Frontal cortex (tissue), 4 donors: ENCODE results near the gene RPL32. TPM values are rescaled to one million over a fixed set of nuclear protein-coding genes. Genes with fewer than 3 reads are reported as not detected.

Experiments
- DNase-seq, 2 donors: peaks; one replicate each; pipeline ENCODE4 v3.0.0; 2012; ENCODE audit warnings: low spot score in 2 of 2
- FAIRE-seq: peaks from 2 replicates; lab custom pipeline; 2012; peaks lifted over from hg19 to GRCh38; lab: Jason Lieb, UNC
- total RNA-seq: library from RNA; depleted of rRNA; stranded (reverse); fragments of >200 nt; gene quantifications from one replicate; pipeline ENCODE4 v1.2.3, GENCODE V29; 2014
- donor health status: control.
- donor health status: control.
- donor health status: control.

RPL32 gene
- total RNA-seq, 1 donor from 2014 or later, result 967 TPM

GRCh38 chr3:12835052-12835665 lies 6.2 kb downstream of the RPL32 start:
- FAIRE-seq (no peak), DNase-seq (no peak)

- DNase-seq, result no peak
- no peak for FAIRE-seq
Measured at GRCh38 chr3:12833222-12834161, 7.9 kb downstream of the RPL32 start.

GRCh38 chr3:12832350-12833221 lies 8.8 kb downstream of the RPL32 start:
- FAIRE-seq, result no peak
- no peak for DNase-seq

- FAIRE-seq, result no peak
Measured at GRCh38 chr3:12831301-12831866, 10.0 kb downstream of the RPL32 start.

GRCh38 chr3:12830785-12831156 lies 10.6 kb downstream of the RPL32 start:
- FAIRE-seq (no peak), DNase-seq (no peak)

More at GRCh38 chr3:12831301-12831866, 10.0 kb downstream of the RPL32 start:
- DNase-seq, result no peak

GRCh38 chr3:12829886-12830784 lies 11.2 kb downstream of the RPL32 start:
- no peak for FAIRE-seq
- no peak for DNase-seq

- no peak for DNase-seq
- FAIRE-seq, result no peak
Measured at GRCh38 chr3:12829404-12829803, 12.0 kb downstream of the RPL32 start.

GRCh38 chr3:12828751-12829150 lies 12.6 kb downstream of the RPL32 start:
- DNase-seq (no peak), FAIRE-seq (no peak)

GRCh38 chr3:12825156-12825555 lies 16.2 kb downstream of the RPL32 start:
- no peak for DNase-seq
- FAIRE-seq, result no peak

- DNase-seq, result no peak
- no peak for FAIRE-seq
Measured at GRCh38 chr3:12824299-12824698, 17.1 kb downstream of the RPL32 start.

- no peak for FAIRE-seq
- no peak for DNase-seq
Measured at GRCh38 chr3:12822725-12823373, 18.5 kb downstream of the RPL32 start.

- no peak for FAIRE-seq
- no peak for DNase-seq
Measured at GRCh38 chr3:12818773-12819172, 22.6 kb downstream of the RPL32 start.

- no peak for FAIRE-seq
- no peak for DNase-seq
Measured at GRCh38 chr3:12818273-12818672, 23.1 kb downstream of the RPL32 start.

GRCh38 chr3:12817343-12817710 lies 24.0 kb downstream of the RPL32 start:
- FAIRE-seq (no peak), DNase-seq (no peak)

- DNase-seq (no peak), FAIRE-seq (no peak)
Measured at GRCh38 chr3:12816521-12817342, 24.6 kb downstream of the RPL32 start.

- no peak for DNase-seq
- no peak for FAIRE-seq
Measured at GRCh38 chr3:12815719-12816118, 25.6 kb downstream of the RPL32 start.

- DNase-seq (no peak), FAIRE-seq (no peak)
Measured at GRCh38 chr3:12815078-12815477, 26.3 kb downstream of the RPL32 start.

GRCh38 chr3:12813967-12814366 lies 27.4 kb downstream of the RPL32 start:
- no peak for DNase-seq
- FAIRE-seq, result no peak
